IMR-90 (cell line): ENCODE measurements around the gene RAPGEF5. TPM values are rescaled to one million over a fixed set of nuclear protein-coding genes. Genes with fewer than 3 reads are reported as not detected.

Experiments used
- ATAC-seq: fragments of 200-7000 bp; cut with Tn5 transposase; 2 replicates; pipeline ENCODE4 v1.9.1; 2020; ENCODE audit warnings: low read depth, mild to moderate bottlenecking, moderate library complexity
- BruUV-seq: library from RNA; stranded (reverse); fragments of 400-500 nt; replicated peaks from 2 replicates; lab custom pipeline; 2021; lab: Mats Ljungman, UMichigan
- CTCF ChIA-PET: fragments of 300-600 bp; formaldehyde crosslinking; extraction: SDS; loops from one replicate; lab custom pipeline; 2021; ENCODE audit warnings: antibody characterized with exemption; lab: Yijun Ruan, JAX
- POLR2A ChIA-PET: fragments of 300-600 bp; sonication (Branson Sonifier 250); formaldehyde crosslinking; loops from one replicate; lab custom pipeline; 2022; ENCODE audit warnings: antibody characterized with exemption; ENCODE audit not compliant: unreplicated experiment; lab: Charles Lee
- DNase-seq: peaks from one replicate; pipeline ENCODE4 v3.0.0; 2013
- H2AFZ ChIP-seq: replicated peaks from 2 replicates; pipeline ENCODE3; 2013; ENCODE audit warnings: low read length, mild to moderate bottlenecking; ENCODE audit not compliant: poor library complexity
- H2AK5ac ChIP-seq: 2 replicates; pipeline ENCODE4 v1.6.1; 2013; ENCODE audit warnings: low read depth, low read length, inconsistent platforms
- H2AK9ac ChIP-seq: replicated peaks from 2 replicates; pipeline ENCODE3; 2013; ENCODE audit warnings: mild to moderate bottlenecking, low read depth, low read length, moderate library complexity; ENCODE audit not compliant: poor library complexity
- H2BK120ac ChIP-seq: 2 replicates; pipeline ENCODE4 v1.6.1; 2013; ENCODE audit warnings: low read depth, low read length, inconsistent platforms
- H2BK15ac ChIP-seq: 3 replicates; pipeline ENCODE4 v1.6.1; 2013; ENCODE audit warnings: low read depth, low read length, inconsistent platforms
- H2BK20ac ChIP-seq: 2 replicates; pipeline ENCODE4 v1.6.1; 2013; ENCODE audit warnings: low read depth, mild to moderate bottlenecking, inconsistent platforms, low read length, moderate library complexity
- H2BK5ac ChIP-seq: 2 replicates; pipeline ENCODE4 v1.6.1; 2013; ENCODE audit warnings: mild to moderate bottlenecking, low read depth, low read length, inconsistent platforms; ENCODE audit not compliant: poor library complexity, severe bottlenecking
- H3K14ac ChIP-seq: replicated peaks from 2 replicates; pipeline ENCODE4 v1.6.1; 2013; ENCODE audit warnings: low read depth, low read length, inconsistent platforms
- H3K18ac ChIP-seq: 2 replicates; pipeline ENCODE4 v1.6.1; 2013; ENCODE audit warnings: low read depth, low read length, control low read depth
- H3K23ac ChIP-seq: 2 replicates; pipeline ENCODE4 v1.6.1; 2013; ENCODE audit warnings: low read depth, low read length, inconsistent platforms
- H3K27ac ChIP-seq: 2 replicates; pipeline ENCODE4 v1.5.1; 2013; ENCODE audit warnings: mild to moderate bottlenecking, control low read depth, low read length; ENCODE audit not compliant: insufficient read depth
- H3K27me3 ChIP-seq: 2 replicates; pipeline ENCODE4 v1.6.1; 2013; ENCODE audit warnings: low read length; ENCODE audit not compliant: control insufficient read depth, insufficient read depth
- H3K36me3 ChIP-seq: 2 replicates; pipeline ENCODE4 v1.6.1; 2013; ENCODE audit warnings: low read length, mixed read lengths; ENCODE audit not compliant: control insufficient read depth, insufficient read depth
- H3K4ac ChIP-seq: 2 replicates; pipeline ENCODE4 v1.6.1; 2013; ENCODE audit warnings: low read depth, low read length, inconsistent platforms
- H3K4me1 ChIP-seq: 2 replicates; pipeline ENCODE4 v1.6.1; 2013; ENCODE audit warnings: low read length, mixed read lengths; ENCODE audit not compliant: control insufficient read depth, insufficient read depth
- H3K4me2 ChIP-seq: 2 replicates; pipeline ENCODE4 v1.6.1; 2013; ENCODE audit warnings: low read depth, mild to moderate bottlenecking, control low read depth, low read length, moderate library complexity
- H3K4me3 ChIP-seq: 2 replicates; pipeline ENCODE4 v1.5.1; 2013; ENCODE audit warnings: low read depth, mild to moderate bottlenecking, control low read depth, low read length, moderate library complexity; ENCODE audit not compliant: insufficient read depth
- H3K56ac ChIP-seq: 2 replicates; pipeline ENCODE4 v1.6.1; 2013; ENCODE audit warnings: low read length, inconsistent platforms; ENCODE audit not compliant: insufficient read depth; ENCODE audit errors: extremely low read depth
- H3K79me1 ChIP-seq, 2 experiments: 2 replicates each; pipeline ENCODE4 v1.6.1; 2013; ENCODE audit warnings: low read length in 2 of 2, inconsistent platforms in 1 of 2, low read depth in 1 of 2
- H3K9ac ChIP-seq: 2 replicates; pipeline ENCODE4 v1.6.1; 2013; ENCODE audit warnings: low read depth, low read length, control low read depth
- H3K9me1 ChIP-seq: 2 replicates; pipeline ENCODE4 v1.6.1; 2013; ENCODE audit warnings: low read length, inconsistent platforms; ENCODE audit not compliant: insufficient read depth
- H3K9me3 ChIP-seq: 2 replicates; pipeline ENCODE4 v1.6.1; 2013; ENCODE audit warnings: low read length; ENCODE audit not compliant: control insufficient read depth, insufficient read depth
- H4K20me1 ChIP-seq: 2 replicates; pipeline ENCODE4 v1.6.1; 2013; ENCODE audit warnings: low read length, inconsistent platforms; ENCODE audit not compliant: insufficient read depth
- H4K5ac ChIP-seq: 2 replicates; pipeline ENCODE4 v1.6.1; 2013; ENCODE audit warnings: mild to moderate bottlenecking, low read depth, low read length, control low read depth
- H4K8ac ChIP-seq, 2 experiments: 2 replicates each; pipeline ENCODE4 v1.6.1; 2013; ENCODE audit warnings: low read depth in 2 of 2, low read length in 2 of 2, control low read depth in 1 of 2, inconsistent platforms in 1 of 2
- H4K91ac ChIP-seq: 2 replicates; pipeline ENCODE4 v1.6.1; 2013; ENCODE audit warnings: low read depth, low read length, inconsistent platforms; ENCODE audit not compliant: insufficient read depth
- CHD1 ChIP-seq: IDR thresholded peaks from 2 replicates; pipeline ENCODE4 v1.6.1; 2012; ENCODE audit warnings: low read depth, low read length, improper control_type of control experiment
- MAFK ChIP-seq: IDR thresholded peaks from 2 replicates; pipeline ENCODE4 v1.6.1; 2012; ENCODE audit warnings: low read depth, low read length, improper control_type of control experiment
- MAZ ChIP-seq: IDR thresholded peaks from 2 replicates; pipeline ENCODE4 v1.6.1; 2012; ENCODE audit warnings: low read depth, mild to moderate bottlenecking, low read length, improper control_type of control experiment, moderate library complexity, borderline replicate concordance
- RAD21 ChIP-seq: IDR thresholded peaks from 2 replicates; pipeline ENCODE4 v1.6.1; 2012; ENCODE audit warnings: low read length, improper control_type of control experiment
- RCOR1 ChIP-seq: IDR thresholded peaks from 2 replicates; pipeline ENCODE4 v1.6.1; 2012; ENCODE audit warnings: mild to moderate bottlenecking, low read length, improper control_type of control experiment; ENCODE audit not compliant: insufficient replicate concordance
- RFX5 ChIP-seq: IDR thresholded peaks from 2 replicates; pipeline ENCODE4 v1.8.0; 2012; ENCODE audit warnings: low read depth, mild to moderate bottlenecking, low read length, moderate library complexity
- WGBS, 2 experiments: methylation state at CpG; one replicate each; pipeline versions ENCODE4 v1.1.5 to v1.1.7; 2013; ENCODE audit warnings: missing lambda C conversion rate in 2 of 2; ENCODE audit not compliant: insufficient read length in 1 of 2; ENCODE audit errors: extremely low coverage in 2 of 2; 5-methylcytosine and 5-hydroxymethylcytosine counted together
- dilution Hi-C: fragments of 300-500 bp; cut with HindIII; formaldehyde crosslinking; loops from one replicate; pipeline ENCODE4 v1.14.3; 2018; ENCODE audit warnings: low sequenced_read_pairs; ENCODE audit not compliant: unreplicated experiment
- in situ Hi-C: fragments of 300-500 bp; cut with MboI; formaldehyde crosslinking; loops from 3 replicates; pipeline ENCODE4 v1.14.3; 2019; ENCODE audit warnings: low sequenced_read_pairs, inconsistent platforms, mixed read lengths
- intact Hi-C: fragments of 100-400 bp; cut with micrococcal nuclease; formaldehyde crosslinking; loops from 2 replicates; pipeline ENCODE4 v1.10.0; 2022
- polyA plus RNA-seq, 3 experiments: library from polyadenylated mRNA; depleted of rRNA; stranded (reverse); fragments of >200 nt; gene quantifications; 2 replicates each; pipeline ENCODE4 v1.2.3, GENCODE V29; 2012; ENCODE audit warnings: low replicate concordance in 1 of 3
- total RNA-seq: library from RNA; depleted of rRNA; stranded (reverse); fragments of >200 nt; gene quantifications from 2 replicates; pipeline ENCODE4 v1.2.3, GENCODE V29; 2012

The RAPGEF5 gene
- total and polyA plus RNA-seq, 2 of the 4 experiments (the other 2 are of a cell fraction), result 0.05 to 0.18 TPM

- WGBS, 2 experiments, result no CpG with 5 or more reads among the region's 3 CpGs
- Histone ChIP-seq H3K79me1 (no peaks in the 10 kb centered on the region), H3K36me3 (no peaks in the 10 kb centered on the region), H2AK9ac (no peak overlapping the region), H3K4ac (no peak overlapping the region), H4K91ac (no peak overlapping the region), H3K9ac (no peak overlapping the region), H3K4me2 (no peak overlapping the region), H2AFZ (no peak overlapping the region), H3K18ac (no peak overlapping the region), H2BK120ac (no peak overlapping the region), H3K14ac (no peak overlapping the region), H4K20me1 (no peaks in the 10 kb centered on the region), H3K27ac (no peak overlapping the region), H3K56ac (no peak overlapping the region), H2BK15ac (no peak overlapping the region), H2BK20ac (no peak overlapping the region), H3K4me3 (no peak overlapping the region), H3K9me3 (no peaks in the 10 kb centered on the region), H2AK5ac (no peak overlapping the region), H3K27me3 (no peaks in the 10 kb centered on the region), H2BK5ac (no peak overlapping the region), H4K8ac (no peak overlapping the region), H3K9me1 (no peaks in the 10 kb centered on the region), H3K4me1 (no peaks in the 10 kb centered on the region), H4K5ac (no peak overlapping the region), H3K23ac (no peak overlapping the region)
- dilution Hi-C loops (no loop called here), in situ Hi-C loops (no loop called here), intact Hi-C loops (no loop called here)
- ChIA-PET POLR2A (no interaction called here), CTCF (interaction anchor here (0.7 kb wide), 1 partner anchor 337 kb away, joined by 3 read pairs; no protein-coding TSS in a partner anchor)
- DNase-seq, result no peak
- ATAC-seq, result no peak
- no TSS peak for BruUV-seq
- TF ChIP-seq RAD21 (no peak), RFX5 (no peak), CHD1 (no peak), RCOR1 (no peak), MAFK (no peak), MAZ (no peak)
Observed at GRCh38 chr7:22404421-22405023, 47.6 kb upstream of the RAPGEF5 start.
